Breast epithelium (tissue), 3 donors: ENCODE data around the gene KIAA2012.

ENCODE experiments used
- POLR2A ChIP-seq: fragments of 450-650 bp; IDR thresholded peaks from one replicate; pipeline ENCODE4 v1.6.1; 2016; ENCODE audit warnings: antibody characterized with exemption, mild to moderate bottlenecking, moderate library complexity
- POLR2AphosphoS5 ChIP-seq, 3 donors: sonication (generic); formaldehyde crosslinking; IDR thresholded peaks; one replicate each; pipeline ENCODE4 v1.6.1; 2017; ENCODE audit warnings: antibody characterized with exemption in 3 of 3
- TF ChIP-seq, protein P1 (sequence below), 3 donors: fragments of 450-650 bp; IDR thresholded peaks; one replicate each; pipeline ENCODE4 v1.5.1; 2016 to 2017; ENCODE audit warnings: antibody characterized with exemption in 3 of 3, mild to moderate bottlenecking in 3 of 3, moderate library complexity in 3 of 3

- TF ChIP-seq POLR2A (no peak), POLR2AphosphoS5 (IDR thresholded peaks at IDR 0.05) (no peak)
- TF ChIP-seq, protein P1, sequence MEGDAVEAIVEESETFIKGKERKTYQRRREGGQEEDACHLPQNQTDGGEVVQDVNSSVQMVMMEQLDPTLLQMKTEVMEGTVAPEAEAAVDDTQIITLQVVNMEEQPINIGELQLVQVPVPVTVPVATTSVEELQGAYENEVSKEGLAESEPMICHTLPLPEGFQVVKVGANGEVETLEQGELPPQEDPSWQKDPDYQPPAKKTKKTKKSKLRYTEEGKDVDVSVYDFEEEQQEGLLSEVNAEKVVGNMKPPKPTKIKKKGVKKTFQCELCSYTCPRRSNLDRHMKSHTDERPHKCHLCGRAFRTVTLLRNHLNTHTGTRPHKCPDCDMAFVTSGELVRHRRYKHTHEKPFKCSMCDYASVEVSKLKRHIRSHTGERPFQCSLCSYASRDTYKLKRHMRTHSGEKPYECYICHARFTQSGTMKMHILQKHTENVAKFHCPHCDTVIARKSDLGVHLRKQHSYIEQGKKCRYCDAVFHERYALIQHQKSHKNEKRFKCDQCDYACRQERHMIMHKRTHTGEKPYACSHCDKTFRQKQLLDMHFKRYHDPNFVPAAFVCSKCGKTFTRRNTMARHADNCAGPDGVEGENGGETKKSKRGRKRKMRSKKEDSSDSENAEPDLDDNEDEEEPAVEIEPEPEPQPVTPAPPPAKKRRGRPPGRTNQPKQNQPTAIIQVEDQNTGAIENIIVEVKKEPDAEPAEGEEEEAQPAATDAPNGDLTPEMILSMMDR (IDR thresholded peaks at IDR 0.05) = no peak
Measured at GRCh38 chr2:202060218-202060617, 12.8 kb upstream of the KIAA2012 start.
